ENCODE data around the gene LRBA.

The LRBA gene

DNA sequence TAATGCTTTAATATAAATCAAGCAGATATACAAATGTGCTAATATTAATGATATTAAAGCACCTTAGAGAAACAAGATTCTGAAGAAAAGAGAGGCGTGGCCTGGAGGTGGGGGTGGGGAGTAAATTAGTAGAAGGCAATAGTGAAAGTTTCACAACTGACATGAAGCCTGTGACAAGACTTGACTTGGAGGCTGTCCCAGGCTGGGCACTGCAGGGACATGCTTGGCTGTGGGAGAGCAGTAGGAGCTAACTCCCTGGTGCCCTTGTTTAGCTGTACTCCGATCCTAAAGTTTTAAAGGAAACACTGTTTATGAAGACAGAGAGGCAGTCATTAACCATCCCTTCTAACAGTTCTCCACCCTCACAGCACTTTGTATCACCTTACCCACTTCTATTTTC is 672.1 kb downstream of the LRBA start:
- no peak for DNase-seq

DNA sequence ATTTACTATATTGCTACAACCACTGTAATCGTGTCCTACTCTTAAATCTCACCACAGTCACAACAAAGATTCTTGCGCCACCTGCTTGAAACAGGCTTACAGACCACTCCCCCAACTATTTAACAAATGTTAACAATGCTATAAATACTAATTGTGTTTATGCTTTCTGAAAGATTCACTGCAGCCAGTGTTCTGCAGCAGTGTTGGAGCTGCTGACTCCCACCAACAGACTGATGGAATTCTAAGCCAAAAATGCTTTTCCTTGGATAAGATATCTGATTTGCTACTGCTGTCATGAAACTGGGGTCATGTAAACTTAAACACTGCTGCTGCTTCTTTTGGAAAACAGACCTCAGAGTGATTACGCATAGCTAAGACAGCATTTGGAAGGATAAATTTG is 677.4 kb downstream of the LRBA start:
- DNase-seq = no peak

DNA sequence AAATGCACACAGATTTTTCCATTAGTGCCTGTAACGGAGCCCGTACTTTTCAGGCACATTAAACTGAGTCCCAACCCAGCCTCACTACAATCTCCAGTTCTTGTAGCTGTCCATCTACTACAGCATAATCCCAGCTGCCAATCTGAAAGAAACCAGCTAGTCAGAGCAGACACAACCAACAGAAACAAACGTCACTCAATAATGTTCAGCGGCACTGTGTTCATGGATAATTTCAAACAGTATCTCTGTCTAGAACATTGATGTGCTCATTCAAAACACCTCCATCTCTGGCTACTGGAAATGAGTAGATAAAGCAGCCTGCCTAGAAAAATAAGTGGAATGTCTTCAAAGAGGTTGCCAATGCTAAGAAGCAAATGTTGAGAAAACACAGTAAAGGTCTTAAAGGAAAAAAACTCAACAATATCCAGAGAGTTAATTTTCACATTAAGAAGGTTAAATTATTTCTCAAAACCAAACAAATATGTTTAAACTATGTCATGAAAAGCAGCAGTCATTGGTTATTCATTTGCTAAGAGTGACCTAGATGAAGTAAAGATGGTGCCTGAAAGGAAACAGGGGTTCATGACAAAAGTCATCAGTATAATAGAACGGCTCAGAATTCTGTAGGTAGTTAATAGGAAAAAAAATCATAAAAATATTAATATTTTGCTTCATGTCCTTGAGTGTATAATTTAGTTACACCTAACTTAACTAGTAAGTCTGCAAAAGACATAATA is 678.2 kb downstream of the LRBA start:
- no peak for DNase-seq

DNA sequence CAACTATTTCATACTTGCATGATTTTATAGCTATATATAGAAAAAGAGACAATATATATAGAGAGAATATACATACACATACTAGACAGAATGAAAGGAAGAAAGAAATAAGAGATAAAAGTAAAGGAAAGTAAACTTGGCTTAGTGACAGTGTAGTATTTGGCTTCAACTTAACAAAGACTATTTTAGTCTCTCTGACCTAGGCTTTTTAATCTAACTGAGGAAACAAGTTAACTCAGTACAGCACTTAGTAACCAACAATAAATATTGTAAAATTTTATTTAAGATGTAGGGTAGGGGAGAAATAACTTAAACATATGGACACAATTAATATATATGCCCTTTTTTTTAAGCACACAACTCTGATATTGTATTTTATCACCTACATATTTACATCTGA is 682.1 kb downstream of the LRBA start:
- DNase-seq = no peak

DNA sequence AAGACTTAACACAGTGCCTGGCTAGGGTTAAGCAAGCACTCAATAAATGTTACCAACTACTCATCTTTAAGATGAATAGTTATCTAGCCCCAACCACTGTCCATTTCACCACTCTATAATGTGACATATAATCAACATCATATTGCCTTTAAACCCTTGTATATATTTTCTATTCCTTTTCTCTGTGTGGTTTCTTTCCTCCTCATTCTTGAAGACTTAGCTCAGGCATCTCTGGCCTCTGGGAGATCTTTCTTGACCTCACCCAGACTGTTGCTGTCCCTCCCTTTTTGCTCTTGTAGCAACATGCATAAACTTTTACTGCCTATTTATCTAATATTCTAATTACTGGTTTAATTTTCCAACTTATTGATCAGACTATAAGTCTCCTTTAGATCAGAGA is 683.0 kb downstream of the LRBA start:
- DNase-seq = no peak

DNA sequence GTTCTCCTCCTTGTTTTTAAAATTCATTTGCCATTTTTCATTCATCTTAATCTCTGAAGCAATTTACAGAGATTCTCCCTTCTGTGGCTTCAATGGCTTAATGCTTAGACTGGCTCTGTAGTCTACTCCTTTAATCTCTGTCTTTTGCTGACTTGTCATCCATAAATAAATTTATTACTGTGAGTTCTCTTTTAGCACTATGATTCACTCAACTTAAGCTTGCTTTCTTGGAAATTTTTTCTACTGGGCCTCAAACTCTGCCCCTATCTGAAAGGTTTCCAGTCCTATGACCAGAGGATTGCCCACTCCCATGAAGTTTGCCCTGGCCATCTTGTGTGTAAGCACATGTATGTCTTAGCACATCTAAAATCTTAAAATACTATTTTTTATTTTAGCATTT is 685.7 kb downstream of the LRBA start:
- no peak for DNase-seq

DNA sequence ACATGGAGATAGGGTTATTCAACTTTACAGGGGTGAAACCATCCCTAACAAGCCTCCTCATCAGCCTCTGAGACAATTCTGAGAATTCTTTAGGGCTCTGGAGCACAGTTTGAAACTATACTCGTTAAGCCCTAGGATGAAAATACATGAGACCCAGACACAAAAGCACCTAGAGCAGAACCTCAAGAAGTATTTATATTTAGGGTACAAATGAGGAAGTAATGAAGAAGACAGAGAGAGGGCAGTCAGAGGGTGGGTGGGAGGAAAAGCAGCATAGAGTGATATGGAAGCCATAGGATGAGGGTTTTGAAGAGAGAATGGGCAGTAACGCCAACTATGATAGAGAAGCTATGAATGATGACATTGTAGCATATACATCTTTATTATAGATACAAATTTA is 686.6 kb downstream of the LRBA start:
- DNase-seq = no peak

DNA sequence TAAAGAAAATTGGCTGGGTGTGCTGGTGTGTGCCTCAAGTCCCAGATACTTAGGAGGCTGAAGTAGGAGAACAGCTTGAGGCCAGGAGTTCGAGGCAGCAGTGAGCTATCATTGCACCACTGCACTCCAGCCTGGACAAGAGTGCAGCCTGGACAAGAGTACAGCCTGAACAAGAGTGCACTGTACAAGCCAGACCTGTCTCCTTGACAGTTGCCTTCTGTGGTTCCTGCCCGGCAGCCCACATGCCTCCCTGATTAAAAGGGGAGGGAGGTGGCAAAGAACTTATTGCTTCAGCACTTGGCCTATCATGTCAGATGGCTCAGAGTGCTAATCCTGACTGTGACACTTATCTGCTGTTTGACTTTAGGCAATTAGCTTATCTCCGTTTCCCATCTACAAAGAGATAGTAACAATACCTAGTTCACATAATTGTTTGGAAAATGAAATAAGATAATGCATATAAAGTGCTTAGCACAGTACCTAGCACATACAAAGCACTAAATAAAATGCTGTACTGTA is 687.8 kb downstream of the LRBA start:
- DNase-seq = no peak

DNA sequence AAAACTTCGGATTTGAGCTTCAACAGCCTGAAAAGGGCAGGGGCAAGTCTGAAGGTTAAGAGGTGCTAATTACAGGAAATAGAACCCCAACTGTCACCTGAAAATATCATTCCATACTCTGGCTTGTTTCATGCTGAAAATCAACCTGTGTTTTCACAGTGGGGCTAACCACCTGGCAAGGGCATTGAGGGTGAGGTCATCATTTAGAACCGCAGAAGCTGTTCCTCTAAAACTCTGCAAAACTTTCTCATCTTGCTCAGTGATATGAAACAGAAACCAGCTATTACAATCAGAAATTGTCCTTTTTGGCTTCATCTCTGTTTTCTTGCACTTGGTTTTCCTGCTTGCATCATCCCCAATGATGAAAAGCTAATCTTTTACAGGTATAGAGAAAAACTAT is 689.2 kb downstream of the LRBA start:
- DNase-seq = no peak

DNA sequence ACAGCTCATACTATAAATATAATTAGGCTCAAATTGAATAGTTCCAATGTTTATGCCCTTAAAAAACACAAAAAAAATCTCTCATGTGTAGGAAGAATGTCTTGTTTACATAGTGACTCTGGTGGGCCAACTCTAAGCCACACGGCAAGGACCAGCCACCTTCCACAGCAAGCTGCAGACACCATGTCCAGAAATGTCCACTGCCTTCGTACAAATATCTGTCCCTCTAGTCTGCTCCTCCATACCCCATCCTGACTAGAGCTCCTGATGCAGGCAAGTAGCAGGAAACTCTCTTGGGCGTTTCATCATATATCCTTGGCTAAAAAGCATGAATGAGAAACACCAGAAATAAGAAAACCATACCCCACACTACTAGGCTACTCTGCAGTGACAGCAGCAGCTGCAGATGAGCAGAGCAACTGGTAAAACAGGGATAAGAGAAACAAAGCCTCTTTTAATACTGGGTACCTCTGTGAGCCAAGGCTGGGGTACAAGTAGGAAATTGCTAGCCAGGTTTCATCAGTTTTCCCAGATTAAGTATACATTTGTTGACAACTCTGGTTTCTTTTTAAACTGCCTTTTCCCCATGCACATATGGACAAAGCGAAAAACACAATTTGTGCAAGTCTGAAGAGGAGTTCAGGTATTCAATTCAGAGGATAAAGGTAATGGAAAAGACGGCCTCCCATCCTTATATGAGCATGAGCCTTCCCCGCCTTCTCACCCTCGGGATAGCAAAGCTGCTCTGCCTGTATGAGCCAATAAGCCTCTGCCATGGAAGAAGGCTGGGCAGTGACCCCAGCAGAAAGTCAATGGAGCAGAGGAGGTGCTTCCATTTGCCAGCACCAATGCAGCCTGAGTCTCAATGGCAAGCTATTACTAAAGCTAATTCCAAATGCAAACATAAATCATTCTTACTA is 691.4 kb downstream of the LRBA start:
- DNase-seq = no peak

DNA sequence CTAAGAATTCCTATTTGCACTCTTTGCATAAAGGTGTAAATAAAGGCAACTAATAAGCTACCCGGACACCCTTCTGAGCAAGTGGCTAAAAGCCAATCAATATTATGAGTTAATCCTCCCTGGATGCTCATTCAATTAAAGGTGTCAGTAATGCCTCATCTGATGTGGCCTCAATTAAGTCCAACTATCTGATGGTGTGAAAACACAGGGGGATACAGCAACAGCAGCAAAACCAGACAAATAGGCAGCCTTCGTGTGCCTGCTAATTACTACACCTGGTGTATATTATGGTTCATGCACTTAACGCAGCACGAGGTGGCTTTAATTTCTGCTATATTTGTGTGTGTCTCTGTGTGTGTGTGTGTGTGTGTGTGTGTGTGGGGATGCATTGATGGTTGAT is 692.4 kb downstream of the LRBA start:
- DNase-seq = no peak

DNA sequence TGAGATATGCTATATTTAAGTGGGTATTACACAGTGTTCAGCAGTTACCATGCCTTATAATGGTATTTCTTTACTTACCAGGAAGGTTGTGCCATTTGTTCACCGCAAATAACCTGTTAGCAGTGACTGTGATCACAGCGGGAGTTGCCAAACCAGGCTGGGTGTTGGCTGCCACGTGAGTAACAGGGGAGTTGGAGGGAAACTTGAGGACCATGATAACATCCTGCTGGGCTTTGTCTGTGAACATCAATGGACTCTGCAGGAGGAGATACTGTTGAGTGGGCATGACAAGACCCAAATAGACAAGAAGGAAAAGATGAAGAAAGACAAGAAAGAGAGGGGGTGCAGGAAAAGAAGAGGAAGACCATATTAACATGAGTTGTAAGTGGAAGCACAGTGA is 694.0 kb downstream of the LRBA start:
- DNase-seq = no peak

DNA sequence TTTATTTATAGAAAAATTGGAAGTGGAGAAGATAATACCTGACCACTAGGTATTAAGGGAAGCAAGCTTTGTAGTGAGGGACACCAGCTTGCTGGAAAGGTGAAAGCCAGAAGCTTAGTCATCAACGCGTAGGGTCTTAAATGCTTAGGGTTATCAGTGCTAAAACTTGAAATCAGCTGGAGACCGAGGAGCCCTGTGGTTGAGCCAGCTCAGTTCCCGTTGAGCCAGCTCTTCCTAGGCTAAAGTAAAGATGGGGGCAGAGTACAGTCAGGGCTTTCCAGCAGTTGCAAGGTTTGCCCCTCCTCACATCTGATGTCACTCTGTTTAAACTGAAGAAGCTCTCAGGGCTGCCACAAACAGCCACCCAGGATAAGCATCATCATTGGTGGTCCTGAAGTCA is 696.1 kb downstream of the LRBA start:
- DNase-seq = no peak

DNA sequence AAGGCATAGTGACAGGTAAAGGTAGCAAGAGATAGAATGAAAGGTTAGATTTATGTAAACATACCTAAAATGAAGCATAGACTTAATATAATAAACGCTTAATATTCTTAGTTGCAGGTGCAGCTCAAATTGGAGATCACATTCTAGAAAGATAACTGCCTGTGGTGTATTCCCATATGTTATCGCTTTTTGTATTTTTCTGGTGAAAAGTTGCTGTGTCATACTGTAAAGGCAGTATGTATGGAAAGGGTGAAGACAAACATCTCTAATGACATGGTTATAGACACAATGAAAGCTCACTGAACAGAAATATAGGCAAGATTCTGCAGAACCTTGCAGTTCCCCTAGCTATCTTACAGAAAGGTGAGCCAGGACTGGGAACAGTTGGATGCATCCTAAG is 696.6 kb downstream of the LRBA start:
- DNase-seq = no peak

DNA sequence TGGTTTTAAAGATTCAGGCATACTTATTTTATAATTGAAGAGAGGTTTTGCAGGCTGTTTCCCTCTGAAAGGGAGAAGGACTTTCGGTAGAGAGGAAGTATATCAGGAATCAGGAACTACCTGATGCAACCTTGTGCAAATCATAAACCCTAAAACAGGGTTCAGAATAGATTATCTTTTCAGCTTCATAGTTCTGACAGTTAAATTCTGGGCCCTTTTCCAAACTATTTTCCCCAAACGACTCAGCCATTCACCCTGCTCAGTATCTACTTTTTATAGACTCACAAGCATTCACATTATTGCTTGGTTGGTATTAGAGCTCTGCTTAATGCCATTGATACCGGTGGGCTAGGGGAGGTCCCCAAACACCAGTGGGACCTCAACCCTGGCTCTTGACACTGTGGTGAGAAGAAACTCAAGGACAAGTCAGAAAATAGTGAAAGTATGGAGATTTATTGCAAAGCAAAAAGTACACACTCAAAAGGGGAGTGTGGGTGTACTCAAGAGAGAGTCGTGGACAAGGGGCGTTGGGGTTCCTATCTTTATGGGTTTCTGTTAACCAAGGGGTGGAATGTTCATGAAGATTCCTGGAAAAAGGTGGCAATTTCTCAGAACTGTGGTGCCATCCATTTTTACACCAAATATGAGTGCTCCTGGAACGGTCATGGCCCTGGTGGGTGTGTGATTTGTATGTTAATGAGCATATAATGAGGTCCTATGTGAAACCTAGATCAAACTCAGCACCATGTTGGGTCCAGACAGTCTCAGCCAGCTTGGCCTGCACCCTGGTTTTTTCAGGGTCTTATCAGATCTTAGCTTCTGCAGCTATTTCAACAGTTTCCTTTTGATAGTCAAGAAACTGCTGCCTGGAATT is 698.5 kb downstream of the LRBA start:
- DNase-seq = no peak

DNA sequence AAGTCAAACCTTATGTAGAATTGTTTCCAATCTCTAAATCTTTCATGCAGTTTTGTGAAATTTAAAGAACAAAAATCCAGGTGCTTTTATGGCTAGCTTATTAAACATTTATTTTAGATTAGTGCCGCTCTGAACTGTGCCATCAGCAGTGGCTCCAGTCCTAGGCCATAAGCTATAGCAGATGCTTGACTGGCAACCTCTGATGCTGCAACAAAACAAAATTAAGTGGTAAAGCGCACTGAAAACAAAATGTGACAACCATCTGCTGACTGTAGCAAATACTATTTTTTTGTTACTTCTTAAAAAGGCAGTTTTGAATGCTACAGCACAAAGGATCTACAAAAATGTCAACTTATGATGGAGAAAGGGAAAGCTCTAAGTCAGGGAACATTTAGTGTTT is 699.4 kb downstream of the LRBA start:
- no peak for DNase-seq

DNA sequence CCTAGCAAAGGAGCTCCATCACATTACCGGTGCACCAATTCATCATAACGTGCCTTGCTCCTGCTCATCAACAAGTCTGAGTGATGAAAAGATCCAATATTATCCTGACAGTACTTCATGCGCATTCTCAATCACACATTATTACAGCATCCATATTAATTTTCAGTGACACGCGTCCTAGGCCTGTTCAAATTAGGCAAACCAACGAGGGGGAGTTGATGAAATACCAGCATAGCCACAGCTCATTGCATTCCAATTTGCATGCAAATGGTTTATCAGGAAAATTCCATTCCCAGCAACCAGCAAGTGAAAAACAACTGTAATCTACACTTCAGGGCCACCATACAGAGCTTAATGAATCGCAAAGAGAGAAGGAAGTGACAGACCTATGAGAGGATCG is 699.9 kb downstream of the LRBA start:
- no peak for DNase-seq

DNA sequence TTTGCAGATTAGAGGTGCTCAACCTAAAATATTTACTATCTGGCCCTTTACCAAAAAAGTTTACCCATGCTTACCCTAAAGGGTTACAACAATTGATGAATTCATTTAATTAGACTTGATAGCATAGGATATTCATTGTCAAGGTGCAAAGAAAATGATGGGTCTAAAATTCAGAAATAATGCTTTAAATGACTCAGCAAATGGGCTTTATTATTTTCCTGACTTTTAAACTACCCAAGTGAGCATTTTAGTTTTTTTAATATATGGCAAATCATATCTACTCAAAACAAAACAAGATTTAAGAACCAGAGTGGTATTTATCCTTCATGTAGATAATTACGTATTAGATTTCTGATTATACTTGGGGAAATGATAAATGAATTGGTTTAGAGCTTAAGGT is 701.1 kb downstream of the LRBA start:
- DNase-seq = no peak

DNA sequence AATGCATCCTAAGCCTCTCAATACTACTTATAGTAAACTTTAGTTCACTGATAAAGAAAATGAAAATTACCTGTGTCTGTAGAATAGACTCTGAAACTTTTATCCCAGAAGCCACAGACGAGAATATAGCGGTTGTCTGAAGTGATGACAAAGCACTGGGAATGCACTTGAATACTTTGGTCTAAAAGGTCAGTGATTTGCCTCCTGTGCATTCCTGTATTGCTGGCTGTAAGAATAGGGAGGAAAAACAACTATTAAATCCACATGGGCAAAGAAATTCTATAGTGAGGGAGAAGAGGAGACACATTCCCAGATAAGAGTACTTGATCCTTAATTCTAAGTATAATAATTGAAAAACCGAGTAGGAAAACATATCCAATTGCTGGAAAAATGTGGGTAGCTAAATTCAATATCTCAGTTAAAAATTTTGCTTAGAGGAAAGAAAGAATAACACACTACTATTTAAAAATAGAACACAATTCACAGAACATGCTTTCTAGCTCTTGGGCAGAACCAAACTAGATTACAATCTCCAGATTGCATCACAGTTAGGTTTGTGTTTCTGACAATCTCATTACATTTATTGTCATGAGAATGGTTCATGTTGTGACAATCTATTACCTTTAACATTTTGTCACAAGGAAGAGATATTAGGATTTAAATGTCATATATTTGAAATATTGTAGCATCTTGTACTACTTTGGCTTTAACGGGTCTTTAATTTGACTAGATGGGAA is 704.8 kb downstream of the LRBA start:
- DNase-seq = no peak

DNA sequence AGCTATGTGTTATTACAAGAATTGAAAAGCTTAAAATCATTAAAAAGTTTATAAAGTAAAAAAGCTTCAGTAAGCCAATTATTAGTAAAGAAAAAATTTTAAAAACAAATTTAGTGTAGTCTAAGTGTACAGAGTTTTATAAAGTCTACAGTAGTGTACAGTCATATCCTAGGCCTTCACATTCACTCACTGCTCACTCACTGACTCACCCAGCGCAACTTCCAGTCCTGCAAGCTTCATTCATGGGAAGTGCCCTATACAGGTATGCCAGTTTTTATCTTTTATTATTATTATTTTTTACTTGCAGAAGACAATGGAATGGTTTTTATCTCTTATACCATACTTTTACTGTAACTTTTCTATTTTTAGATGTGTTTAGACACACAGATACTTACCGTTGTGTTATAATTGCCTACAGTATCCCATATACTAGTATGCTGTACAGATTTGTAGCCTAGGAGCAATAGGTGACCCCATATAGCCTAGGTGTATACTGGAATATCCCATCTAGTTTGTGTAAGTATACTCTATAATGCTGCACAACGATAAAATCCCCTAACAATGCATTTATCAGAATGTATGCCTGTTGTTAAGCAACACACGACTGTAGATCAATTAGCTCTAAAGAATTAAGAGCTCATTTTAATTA is 706.1 kb downstream of the LRBA start:
- DNase-seq = no peak

DNA sequence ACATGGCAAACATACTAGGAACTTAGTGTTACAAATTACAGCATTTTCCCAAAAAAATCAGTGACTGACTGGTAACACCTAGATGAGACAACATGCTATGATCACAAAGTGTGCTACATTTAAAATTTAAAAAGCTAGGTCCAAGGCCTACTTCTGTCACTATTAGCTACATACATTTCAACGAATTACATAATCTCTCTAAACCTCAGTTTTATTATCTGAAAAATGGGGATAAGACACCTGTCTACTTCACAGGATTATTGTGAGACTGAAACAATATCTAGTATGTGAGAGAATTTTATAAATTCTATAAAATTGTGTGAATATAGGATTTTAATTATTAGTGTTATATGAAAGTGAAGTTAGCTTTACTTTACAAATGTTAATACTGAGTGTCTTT is 708.4 kb downstream of the LRBA start:
- DNase-seq = no peak

DNA sequence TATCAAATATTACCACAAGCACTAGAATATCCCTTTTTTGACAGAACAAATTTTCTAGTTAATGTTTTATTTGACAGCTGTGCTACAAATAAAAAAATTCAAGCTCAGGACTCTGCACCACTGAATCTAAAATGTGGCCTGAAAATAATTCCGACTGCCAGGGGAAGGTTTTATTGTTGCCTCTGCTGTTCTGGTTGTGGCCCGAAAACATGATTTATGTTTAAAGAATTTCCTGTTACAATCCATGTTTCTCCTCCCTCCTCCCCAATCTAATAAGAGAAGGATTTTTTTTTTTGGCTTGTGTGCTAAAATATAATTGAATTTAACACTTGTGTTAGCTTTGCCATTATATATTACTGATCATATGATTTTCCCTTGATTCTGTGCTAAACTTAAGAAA is 709.1 kb downstream of the LRBA start:
- DNase-seq = no peak
